Dermis microvascular lymphatic vessel endothelial cell (primary cell): Measurements from ENCODE around the gene NLGN2. TPM values are rescaled to one million over a fixed set of nuclear protein-coding genes. Genes with fewer than 3 reads are reported as not detected.

ENCODE experiments used
- DNase-seq, 2 donors: peaks; one replicate each; pipeline versions ENCODE4 v3.0.0 to v3.0.0-alpha.2; 2010; ENCODE audit warnings: low read depth in 2 of 2
- total RNA-seq: library from RNA; depleted of rRNA; stranded (reverse); fragments of >200 nt; gene quantifications from 2 replicates; pipeline ENCODE4 v1.2.1, GENCODE V29; 2014

The NLGN2 gene
- total RNA-seq, 1 donor from 2014 or later = 1.4 TPM

GRCh38 chr17:7413346-7413985 lies 5.8 kb downstream of the NLGN2 start:
- DNase-seq = no peak

- no peak for DNase-seq
Measured at GRCh38 chr17:7414837-7415236, 7.2 kb downstream of the NLGN2 start.

- no peak for DNase-seq
Measured at GRCh38 chr17:7415784-7416183, 8.1 kb downstream of the NLGN2 start.

- DNase-seq = no peak
Measured at GRCh38 chr17:7416323-7416722, 8.7 kb downstream of the NLGN2 start.

- no peak for DNase-seq
Measured at GRCh38 chr17:7417056-7417655, 9.5 kb downstream of the NLGN2 start.

GRCh38 chr17:7418472-7419152 lies 11.0 kb downstream of the NLGN2 start:
- no peak for DNase-seq

- DNase-seq = no peak
Measured at GRCh38 chr17:7419819-7420610, 12.4 kb downstream of the NLGN2 start, which contains the start of gene SPEM1. TSS of gene SPEM1 (plus strand) at chr17:7420324. CDS start at chr17:7420385, 61 bp downstream.

GRCh38 chr17:7421186-7421585 lies 13.5 kb downstream of the NLGN2 start:
- no peak for DNase-seq

- no peak for DNase-seq
Measured at GRCh38 chr17:7423679-7424078, 16.0 kb downstream of the NLGN2 start.

- no peak for DNase-seq
Measured at GRCh38 chr17:7425316-7425715, 17.7 kb downstream of the NLGN2 start, which contains the start of gene SPEM2. TSS of gene SPEM2 (plus strand) at chr17:7425616. CDS start at chr17:7425689, 73 bp downstream.

GRCh38 chr17:7425756-7426155 lies 18.1 kb downstream of the NLGN2 start:
- DNase-seq = no peak

- no peak for DNase-seq
Measured at GRCh38 chr17:7426203-7426863, 18.7 kb downstream of the NLGN2 start.

GRCh38 chr17:7426896-7427489 lies 19.3 kb downstream of the NLGN2 start:
- DNase-seq = no peak

- no peak for DNase-seq
Measured at GRCh38 chr17:7427549-7427948, 19.9 kb downstream of the NLGN2 start.

GRCh38 chr17:7428557-7428956 lies 20.9 kb downstream of the NLGN2 start, which contains the start of gene SPEM3:
TSS of gene SPEM3 (plus strand) at chr17:7428857. CDS start at chr17:7428903, 46 bp downstream.
- no peak for DNase-seq

- DNase-seq = no peak
Measured at GRCh38 chr17:7429722-7430121, 22.1 kb downstream of the NLGN2 start.

GRCh38 chr17:7431231-7431630 lies 23.6 kb downstream of the NLGN2 start:
- DNase-seq = no peak

- no peak for DNase-seq
Measured at GRCh38 chr17:7432296-7432695, 24.7 kb downstream of the NLGN2 start.

GRCh38 chr17:7435676-7436555 lies 28.3 kb downstream of the NLGN2 start:
- peak in 1 of 2 donors; percentile 39 for DNase-seq
